LoVo (cell line): ENCODE results near the gene AIG1.
"Not testable (repeated sequence)": the region's sequence is repeated elsewhere in the genome, so short reads cannot be mapped to it uniquely, and the experiment has no call there.

ENCODE experiments used
- DNase-seq: peaks from one replicate; pipeline ENCODE4 v3.0.0-alpha.2; 2016; ENCODE audit warnings: low spot score

Gene AIG1

GRCh38 chr6:143329323-143329722, 268.6 kb downstream of the AIG1 start:
- no peak for DNase-seq

- no peak for DNase-seq
These were observed 270.7 kb downstream of the AIG1 start for GRCh38 chr6:143331362-143331761.

DNA sequence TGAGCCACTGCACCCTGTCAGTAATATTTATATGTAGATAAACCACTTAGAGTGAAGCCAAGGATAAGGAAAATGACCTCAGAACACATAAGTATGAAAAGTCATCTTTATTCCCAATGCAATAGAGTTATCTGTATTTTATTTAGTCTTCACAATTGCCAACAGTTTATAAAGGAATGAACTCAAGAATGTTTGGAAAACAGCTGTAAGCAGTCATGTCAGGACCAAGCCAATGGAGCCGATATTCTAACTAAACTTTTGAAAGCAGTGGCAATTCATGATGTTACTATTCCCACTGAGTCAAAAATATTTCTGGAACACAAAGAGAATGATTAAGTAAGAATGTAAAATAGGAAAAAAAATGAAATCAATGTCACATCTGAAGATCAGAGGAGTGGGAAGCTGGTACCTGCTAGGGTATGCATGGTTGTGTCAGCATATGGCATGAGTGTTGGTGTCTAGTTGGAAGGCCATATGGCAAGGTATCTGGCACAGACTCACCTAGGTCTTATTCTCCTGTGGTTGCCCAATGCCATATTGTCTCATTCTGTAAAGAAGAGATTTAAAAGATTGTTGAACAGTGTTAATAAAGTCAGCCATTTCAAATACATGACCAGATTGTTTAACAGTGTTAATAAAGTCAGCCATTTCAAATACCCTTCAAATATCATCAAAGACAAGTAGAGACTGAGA, 271.6 kb downstream of the AIG1 start:
- no peak for DNase-seq

DNA sequence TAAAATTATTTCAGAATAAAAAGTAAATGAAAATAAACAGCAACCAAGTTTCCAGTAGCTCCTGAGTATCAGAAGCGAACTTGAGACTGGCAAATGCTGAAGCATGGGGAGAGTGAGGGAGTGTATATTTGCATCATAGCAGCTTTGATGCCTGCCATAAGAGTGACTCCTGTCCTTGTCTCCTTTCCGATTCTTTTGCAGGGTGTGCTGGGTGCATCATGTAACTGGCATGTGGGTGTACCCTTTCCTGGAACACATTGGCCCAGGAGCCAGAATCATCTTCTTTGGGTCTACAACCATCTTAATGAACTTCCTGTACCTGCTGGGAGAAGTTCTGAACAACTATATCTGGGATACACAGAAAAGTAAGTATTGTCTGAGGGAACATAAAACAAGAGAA, 272.4 kb downstream of the AIG1 start:
- DNase-seq: no peak

- DNase-seq: no peak
These were observed 273.2 kb downstream of the AIG1 start for GRCh38 chr6:143333749-143334520.

DNA sequence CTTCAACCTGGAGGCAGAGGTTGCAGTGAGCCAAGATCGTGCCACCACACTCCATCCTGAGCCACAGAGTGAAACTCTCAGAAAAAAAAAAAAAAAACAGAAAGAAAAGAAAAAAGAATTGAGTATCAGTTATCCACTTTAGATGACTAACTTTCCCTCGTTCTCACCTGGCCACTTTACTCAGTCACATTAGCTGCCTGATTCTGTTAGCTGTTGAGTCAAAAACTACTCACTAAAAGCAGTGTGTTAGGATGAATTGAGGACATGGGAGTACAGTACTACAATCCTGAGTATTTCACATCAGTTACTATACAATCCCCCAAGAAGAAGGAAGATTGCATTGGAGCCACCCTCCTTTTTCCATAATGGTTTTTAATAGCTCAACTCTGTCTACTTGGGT, 275.2 kb downstream of the AIG1 start:
- no peak for DNase-seq

- DNase-seq: no peak
These were observed 275.9 kb downstream of the AIG1 start for GRCh38 chr6:143336446-143337152.

DNA sequence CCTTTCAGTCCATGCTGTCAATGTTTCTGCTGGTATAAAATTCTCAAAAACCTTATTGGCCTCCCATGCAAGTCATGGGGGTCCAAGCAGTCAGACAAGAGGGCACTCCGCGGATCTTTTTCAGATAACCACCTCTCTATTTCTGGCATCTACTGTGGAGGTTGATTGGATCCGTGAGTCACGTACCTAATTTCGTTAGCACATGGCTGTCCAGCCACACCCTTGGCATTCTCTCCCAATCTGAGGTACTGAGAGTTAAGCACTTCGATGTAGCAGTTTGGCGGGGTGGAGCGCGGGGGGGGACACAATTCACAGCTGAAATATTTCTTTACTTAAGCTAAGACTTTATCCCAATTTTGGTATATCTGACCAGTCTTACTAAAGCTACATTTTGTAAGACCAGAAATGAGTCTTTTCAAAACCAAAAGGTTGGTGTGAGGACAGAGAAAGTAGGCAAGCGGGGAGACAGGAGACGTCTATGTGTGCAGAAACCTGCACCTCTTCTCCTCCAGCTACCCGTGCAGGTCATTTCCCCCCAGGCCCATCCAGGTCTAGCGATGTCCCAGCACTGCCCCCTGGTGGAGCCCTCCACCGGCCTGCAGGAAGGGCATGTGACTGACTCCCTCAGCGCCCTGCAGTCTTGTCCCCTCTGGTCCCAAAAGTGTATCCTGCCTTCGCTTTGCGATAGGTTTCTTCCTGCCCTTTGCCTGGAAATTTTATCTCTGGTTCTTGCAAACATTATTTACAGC, 276.7 kb downstream of the AIG1 start:
- no peak for DNase-seq

DNA sequence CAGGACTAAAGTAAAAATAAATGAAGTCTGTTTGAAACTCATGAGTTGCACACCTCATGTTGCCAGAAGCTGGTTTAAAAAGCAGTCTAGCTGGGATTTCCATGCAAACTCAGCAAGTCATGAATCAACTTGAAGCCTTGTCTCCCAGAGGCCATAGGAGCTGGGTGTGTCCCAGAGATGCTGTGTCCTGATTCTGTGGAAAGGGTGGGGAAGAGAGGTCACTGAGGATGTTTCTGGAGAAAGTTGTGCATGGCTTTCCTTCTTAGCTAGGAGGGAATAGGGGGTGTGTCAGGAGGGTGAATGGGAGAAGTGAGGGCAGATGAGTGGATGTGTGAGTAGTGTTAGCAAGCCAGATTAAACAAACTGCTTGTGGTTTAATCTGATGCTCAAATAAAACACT, 278.5 kb downstream of the AIG1 start:
- no peak for DNase-seq

GRCh38 chr6:143345477-143345876, 284.8 kb downstream of the AIG1 start:
- DNase-seq: not testable (repeated sequence)

DNA sequence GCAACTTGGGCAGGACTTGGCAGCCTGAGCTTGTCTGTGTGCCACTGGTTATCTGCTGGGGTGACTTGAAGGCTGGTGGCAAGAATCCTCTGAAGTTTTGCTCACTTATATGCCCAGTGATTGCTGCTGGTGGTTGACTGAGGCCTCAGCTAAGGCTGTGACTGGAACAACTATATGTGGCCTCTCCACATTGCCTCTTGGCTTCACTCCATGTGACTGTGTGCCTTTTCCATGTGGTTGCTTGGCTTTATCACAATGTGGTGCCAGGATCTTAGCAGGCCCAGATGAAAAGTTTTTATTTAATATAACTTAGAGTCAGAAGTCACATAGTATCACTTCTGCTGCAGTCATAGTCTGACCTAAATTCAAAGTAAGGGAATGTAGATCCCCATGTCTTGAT, 285.3 kb downstream of the AIG1 start:
- DNase-seq: no peak

DNA sequence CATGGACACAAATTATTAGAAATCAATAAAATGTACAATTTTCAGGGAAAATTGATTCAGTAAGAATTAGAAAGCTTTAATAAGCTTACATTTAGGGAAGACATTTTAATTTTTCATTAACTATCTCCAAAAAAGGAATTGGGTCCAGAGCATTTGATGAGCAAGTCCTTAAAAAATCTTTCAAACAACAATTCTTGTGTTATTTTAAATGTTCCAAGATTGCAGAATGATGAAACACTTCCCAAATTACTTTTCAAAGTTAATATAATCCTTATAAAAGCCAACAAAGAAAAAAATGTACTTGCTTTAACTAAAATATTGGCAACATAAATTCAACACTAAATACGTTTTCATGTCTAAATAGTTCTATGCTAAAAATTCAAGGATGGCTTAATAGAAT, 287.8 kb downstream of the AIG1 start:
- no peak for DNase-seq

DNA sequence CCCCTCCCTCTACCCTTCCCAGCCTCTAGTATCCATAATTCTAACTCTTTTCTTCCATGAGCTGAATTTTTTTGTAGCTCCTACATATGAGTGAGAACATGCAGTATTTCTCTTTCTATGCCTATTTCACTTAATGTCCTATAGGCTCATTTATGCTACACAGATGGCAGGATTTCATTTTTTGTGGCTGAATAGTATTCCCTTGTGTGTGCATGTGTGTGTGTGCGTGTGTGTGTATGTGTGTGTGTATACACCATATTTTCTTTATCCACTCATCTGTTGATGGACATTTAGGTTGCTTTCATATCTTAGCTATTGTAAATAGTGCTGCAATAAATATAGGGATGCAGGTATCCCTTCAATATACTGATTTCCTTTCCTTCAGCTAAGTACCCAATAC, 288.8 kb downstream of the AIG1 start:
- no peak for DNase-seq

DNA sequence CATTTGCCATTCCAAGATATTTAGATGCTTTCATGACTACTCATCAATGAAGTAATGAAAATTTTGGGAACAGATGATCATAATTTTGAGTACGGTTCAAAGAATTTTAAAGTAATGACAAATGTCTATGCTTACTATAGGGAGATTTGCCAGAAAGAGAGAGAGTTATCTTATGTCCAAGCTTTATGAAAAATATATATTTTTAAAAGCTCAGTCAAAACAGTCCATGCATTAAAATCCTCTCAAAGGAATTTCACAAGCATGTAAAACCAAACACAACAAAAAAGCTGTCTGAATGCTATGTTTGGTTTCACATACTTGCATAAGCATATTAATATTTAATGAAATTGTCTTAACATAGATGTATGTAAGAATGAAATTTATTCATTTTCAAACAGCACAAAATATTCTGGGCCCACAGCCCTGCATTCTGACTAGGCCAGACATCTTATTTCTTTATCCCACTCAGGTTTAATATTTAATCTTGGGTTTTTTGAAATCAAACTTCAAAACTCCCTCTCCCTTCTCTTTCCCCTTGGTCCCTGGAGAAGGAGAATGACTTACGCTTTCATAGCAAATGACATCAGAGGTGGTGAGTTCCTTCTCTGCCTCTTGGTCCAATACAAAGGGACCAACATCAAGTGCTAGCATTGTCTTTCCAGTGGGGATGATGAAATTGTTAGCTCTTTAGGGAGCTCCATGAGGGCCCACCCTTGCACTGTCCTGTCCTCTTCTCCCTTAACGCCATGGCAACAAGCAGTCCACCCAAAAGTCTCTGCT, 295.6 kb downstream of the AIG1 start:
- no peak for DNase-seq

DNA sequence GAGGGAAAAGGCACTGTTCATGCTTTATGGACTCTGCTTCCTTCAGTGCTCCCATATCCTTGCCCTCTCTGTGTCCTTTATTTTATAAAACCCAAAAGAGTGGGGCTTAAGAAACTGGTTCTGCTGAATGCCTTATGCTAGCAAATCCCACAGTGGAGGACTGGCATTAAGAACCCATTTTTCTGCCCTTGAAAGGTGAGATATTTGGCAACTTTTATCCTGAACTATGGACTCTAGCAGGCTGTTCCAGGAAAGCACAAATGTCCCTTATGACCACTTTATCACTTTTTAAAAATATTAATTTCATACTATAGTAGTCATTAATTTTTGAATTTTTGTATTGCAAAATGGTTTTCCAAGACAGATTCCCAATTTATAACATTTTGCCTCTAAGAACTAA, 296.5 kb downstream of the AIG1 start:
- DNase-seq: no peak

DNA sequence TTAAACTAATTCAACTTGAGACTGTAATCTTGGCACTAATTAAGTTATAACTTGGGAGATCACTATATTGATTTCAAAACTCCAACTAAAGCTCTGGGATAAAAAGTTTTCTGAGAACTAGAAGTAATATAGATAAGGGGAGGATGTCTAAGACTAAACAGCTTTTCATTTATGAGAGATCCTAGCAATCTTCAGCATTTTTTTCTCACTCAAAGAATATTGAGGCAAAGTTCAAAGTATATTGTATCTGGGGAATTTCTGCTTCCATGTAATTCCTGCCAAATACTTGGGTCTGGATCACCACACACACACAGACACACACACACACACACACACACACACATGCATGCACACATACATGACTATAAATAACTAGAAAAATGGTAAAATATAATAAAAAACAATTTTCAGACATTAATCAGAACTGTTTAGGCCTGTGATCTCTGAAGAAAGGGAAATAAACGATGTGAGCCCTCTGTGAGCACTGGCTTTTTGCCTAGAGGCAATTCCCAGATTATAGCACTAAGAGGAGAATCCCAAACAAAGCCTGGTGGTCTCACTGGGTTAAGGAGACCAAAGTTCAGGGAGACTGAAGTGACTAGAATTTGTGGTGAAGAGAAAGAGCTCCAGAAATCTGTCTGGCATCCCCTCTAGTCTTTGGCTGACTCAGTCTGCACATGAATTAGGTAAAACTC, 297.0 kb downstream of the AIG1 start:
- no peak for DNase-seq

DNA sequence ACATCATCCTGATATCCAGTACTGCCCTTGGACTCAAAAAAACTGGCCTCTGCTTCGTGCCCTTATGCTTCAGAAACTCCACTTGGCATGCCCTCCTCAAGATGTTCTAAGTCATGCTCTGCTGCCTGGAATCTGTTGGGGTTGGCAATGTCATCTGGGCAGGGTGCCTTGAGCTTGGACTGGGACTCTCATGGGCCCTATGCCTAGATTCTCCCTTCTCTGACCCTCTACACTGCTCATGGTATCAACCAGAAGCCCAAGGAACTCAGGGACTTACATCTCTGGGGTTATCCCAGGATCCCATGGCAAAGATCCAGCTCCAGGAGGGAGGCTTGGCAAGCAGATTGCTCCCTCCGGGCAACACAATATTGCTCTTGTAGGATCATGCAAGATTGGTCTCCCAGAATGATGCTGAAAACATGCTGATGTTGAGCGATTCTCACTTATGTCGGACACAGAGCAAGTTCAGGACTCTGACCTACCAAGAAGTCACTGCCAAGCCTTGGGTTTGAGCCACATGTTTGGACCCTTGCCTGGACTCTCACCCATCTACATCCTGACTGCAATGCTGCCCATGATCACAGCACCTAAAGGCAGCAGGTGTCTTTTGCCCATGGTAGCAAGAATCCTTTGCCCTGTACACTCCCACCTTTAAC, 301.0 kb downstream of the AIG1 start:
- no peak for DNase-seq

DNA sequence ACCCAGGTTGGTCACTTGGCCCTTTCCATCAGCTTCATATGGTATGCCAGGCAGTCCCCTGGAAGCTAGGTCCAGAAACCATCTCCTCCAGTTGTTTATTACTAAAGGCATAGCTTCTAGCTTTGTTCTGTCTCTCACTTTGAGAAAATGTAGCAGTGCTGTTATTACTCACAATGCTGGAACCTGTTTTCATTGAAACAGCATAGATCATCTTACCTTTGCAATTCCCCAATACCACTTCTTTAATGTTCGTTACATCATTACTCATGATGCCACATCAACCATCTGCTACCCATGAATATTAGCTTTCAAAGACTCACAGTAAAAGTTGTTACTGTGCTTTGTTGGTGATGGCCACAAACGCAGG, 301.5 kb downstream of the AIG1 start:
- no peak for DNase-seq

- DNase-seq: no peak
These were observed 302.6 kb downstream of the AIG1 start for GRCh38 chr6:143363299-143363698.

DNA sequence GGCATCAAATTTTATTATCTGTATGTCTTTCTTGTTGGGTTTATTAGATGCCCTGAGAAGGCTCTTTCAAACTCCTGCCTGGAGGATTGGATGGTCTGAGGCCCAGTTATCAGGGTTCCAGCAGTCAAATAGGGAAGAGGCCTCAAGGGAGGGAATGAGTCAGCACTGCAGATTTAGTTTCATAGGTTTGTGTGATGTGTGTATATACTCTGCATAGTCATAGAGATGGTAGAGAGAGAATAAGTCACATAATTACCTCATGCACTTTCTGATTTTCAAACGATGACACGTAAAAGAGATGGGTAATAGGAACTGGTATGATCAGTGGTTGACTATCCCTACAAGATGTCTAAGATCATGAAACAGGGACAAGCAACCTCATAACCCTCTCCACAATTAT, 307.7 kb downstream of the AIG1 start:
- no peak for DNase-seq

GRCh38 chr6:143369971-143370370, 309.3 kb downstream of the AIG1 start:
- no peak for DNase-seq
